ACC112 (cell line): Measurements from ENCODE around the gene SLC6A15.

Source experiments
- H2AFZ ChIP-seq: fragments of 200-600 bp; sonication (generic); one replicate; pipeline ENCODE4 v1.6.0; 2017; ENCODE audit warnings: antibody characterized with exemption, low read length; ENCODE audit not compliant: unreplicated experiment
- H3K27ac ChIP-seq: fragments of 200-600 bp; sonication (generic); 2 replicates; pipeline ENCODE4 v1.5.1; 2014; ENCODE audit warnings: low read depth, mild to moderate bottlenecking, antibody characterized with exemption, low read length, moderate library complexity
- H3K27me3 ChIP-seq: fragments of 200-600 bp; sonication (generic); 2 replicates; pipeline ENCODE4 v1.6.1; 2014; ENCODE audit warnings: mild to moderate bottlenecking, antibody characterized with exemption, low read length, moderate library complexity, mixed read lengths; ENCODE audit not compliant: insufficient read depth
- H3K36me3 ChIP-seq: fragments of 200-600 bp; sonication (generic); 2 replicates; pipeline ENCODE4 v1.6.1; 2016; ENCODE audit warnings: mild to moderate bottlenecking, antibody characterized with exemption, low read length, moderate library complexity, mixed read lengths; ENCODE audit not compliant: insufficient read depth
- H3K4me1 ChIP-seq: fragments of 200-600 bp; sonication (generic); one replicate; pipeline ENCODE4 v1.6.1; 2016; ENCODE audit warnings: low read length, mixed read lengths; ENCODE audit not compliant: insufficient read depth, unreplicated experiment, control insufficient read depth
- H3K4me3 ChIP-seq: fragments of 200-600 bp; sonication (generic); 2 replicates; pipeline ENCODE4 v1.5.1; 2014; ENCODE audit warnings: mild to moderate bottlenecking, low read depth, low read length
- H3K79me2 ChIP-seq: fragments of 200-600 bp; sonication (generic); one replicate; pipeline ENCODE4 v1.6.0; 2016; ENCODE audit warnings: low read length; ENCODE audit not compliant: control insufficient read depth, unreplicated experiment, insufficient read depth

SLC6A15 gene

GRCh38 chr12:84840356-84840755, 72.2 kb downstream of the SLC6A15 start:
- no peaks in the 10 kb centered on the region for H3K36me3 ChIP-seq
- no peaks in the 10 kb centered on the region for H3K79me2 ChIP-seq
- H3K4me3 ChIP-seq, result no peak overlapping the region
- H3K27me3 ChIP-seq, result no peaks in the 10 kb centered on the region
- H3K4me1 ChIP-seq, result no peaks in the 10 kb centered on the region
- no peak overlapping the region for H3K27ac ChIP-seq
- H2AFZ ChIP-seq, result no peak overlapping the region

- no peaks in the 10 kb centered on the region for H3K4me1 ChIP-seq
- H3K27me3 ChIP-seq, result no peaks in the 10 kb centered on the region
- H3K27ac ChIP-seq, result no peak overlapping the region
- no peak overlapping the region for H3K4me3 ChIP-seq
- H3K36me3 ChIP-seq, result no peaks in the 10 kb centered on the region
- no peak overlapping the region for H2AFZ ChIP-seq
- H3K79me2 ChIP-seq, result no peaks in the 10 kb centered on the region
Observed at GRCh38 chr12:84826925-84827324, 85.7 kb downstream of the SLC6A15 start.

GRCh38 chr12:84825149-84825548, 87.5 kb downstream of the SLC6A15 start:
- Histone ChIP-seq H3K4me3 (no peak overlapping the region), H3K79me2 (no peaks in the 10 kb centered on the region), H3K4me1 (no peaks in the 10 kb centered on the region), H3K27me3 (no peaks in the 10 kb centered on the region), H2AFZ (no peak overlapping the region), H3K36me3 (no peaks in the 10 kb centered on the region), H3K27ac (no peak overlapping the region)

GRCh38 chr12:84822525-84822924, 90.1 kb downstream of the SLC6A15 start:
- no peaks in the 10 kb centered on the region for H3K79me2 ChIP-seq
- H3K27ac ChIP-seq, result no peak overlapping the region
- no peaks in the 10 kb centered on the region for H3K4me1 ChIP-seq
- H3K4me3 ChIP-seq, result no peak overlapping the region
- no peaks in the 10 kb centered on the region for H3K27me3 ChIP-seq
- H2AFZ ChIP-seq, result no peak overlapping the region
- no peaks in the 10 kb centered on the region for H3K36me3 ChIP-seq

- Histone ChIP-seq H3K4me3 (no peak overlapping the region), H3K36me3 (no peaks in the 10 kb centered on the region), H3K27me3 (no peaks in the 10 kb centered on the region), H2AFZ (no peak overlapping the region), H3K79me2 (no peaks in the 10 kb centered on the region), H3K4me1 (peaks cover 8% of the 10 kb centered on the region), H3K27ac (no peak overlapping the region)
Observed at GRCh38 chr12:84816916-84817695, 95.5 kb downstream of the SLC6A15 start.

GRCh38 chr12:84814664-84815245, 97.8 kb downstream of the SLC6A15 start:
- H2AFZ ChIP-seq, result no peak overlapping the region
- no peaks in the 10 kb centered on the region for H3K79me2 ChIP-seq
- H3K27me3 ChIP-seq, result no peaks in the 10 kb centered on the region
- peaks cover 8% of the 10 kb centered on the region for H3K4me1 ChIP-seq
- H3K4me3 ChIP-seq, result no peak overlapping the region
- no peaks in the 10 kb centered on the region for H3K36me3 ChIP-seq
- H3K27ac ChIP-seq, result no peak overlapping the region

GRCh38 chr12:84813780-84814663, 98.6 kb downstream of the SLC6A15 start:
- no peak overlapping the region for H2AFZ ChIP-seq
- no peaks in the 10 kb centered on the region for H3K27me3 ChIP-seq

GRCh38 chr12:84811291-84811690, 101.3 kb downstream of the SLC6A15 start:
- Histone ChIP-seq H3K36me3 (no peaks in the 10 kb centered on the region), H3K27ac (no peak overlapping the region), H3K4me3 (no peak overlapping the region), H3K27me3 (no peaks in the 10 kb centered on the region), H3K4me1 (peaks cover 4% of the 10 kb centered on the region), H2AFZ (no peak overlapping the region), H3K79me2 (no peaks in the 10 kb centered on the region)

More at GRCh38 chr12:84813780-84814663, 98.6 kb downstream of the SLC6A15 start:
- H3K36me3 ChIP-seq, result no peaks in the 10 kb centered on the region
- no peaks in the 10 kb centered on the region for H3K79me2 ChIP-seq
- H3K27ac ChIP-seq, result no peak overlapping the region
- H3K4me1 ChIP-seq, result peaks cover 8% of the 10 kb centered on the region
- H3K4me3 ChIP-seq, result no peak overlapping the region

- H3K27me3 ChIP-seq, result no peaks in the 10 kb centered on the region
- no peak overlapping the region for H3K27ac ChIP-seq
Observed at GRCh38 chr12:84810611-84811010, 102.0 kb downstream of the SLC6A15 start.

More at GRCh38 chr12:84810611-84811010, 102.0 kb downstream of the SLC6A15 start:
- H3K36me3 ChIP-seq, result no peaks in the 10 kb centered on the region
- H3K4me3 ChIP-seq, result no peak overlapping the region
- peaks cover 4% of the 10 kb centered on the region for H3K4me1 ChIP-seq
- H3K79me2 ChIP-seq, result no peaks in the 10 kb centered on the region
- no peak overlapping the region for H2AFZ ChIP-seq
